ENCODE measurements around the gene GRHPR.

GRCh38 chr9:37485389-37486255 lies 63.1 kb downstream of the GRHPR start, which contains the start of gene POLR1E:
- TF ChIP-seq, protein P1, sequence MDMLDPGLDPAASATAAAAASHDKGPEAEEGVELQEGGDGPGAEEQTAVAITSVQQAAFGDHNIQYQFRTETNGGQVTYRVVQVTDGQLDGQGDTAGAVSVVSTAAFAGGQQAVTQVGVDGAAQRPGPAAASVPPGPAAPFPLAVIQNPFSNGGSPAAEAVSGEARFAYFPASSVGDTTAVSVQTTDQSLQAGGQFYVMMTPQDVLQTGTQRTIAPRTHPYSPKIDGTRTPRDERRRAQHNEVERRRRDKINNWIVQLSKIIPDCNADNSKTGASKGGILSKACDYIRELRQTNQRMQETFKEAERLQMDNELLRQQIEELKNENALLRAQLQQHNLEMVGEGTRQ (CRISPR knock-in tag; IDR thresholded peaks at IDR 0.05): peak; percentile 84
- TF ChIP-seq, protein P2, sequence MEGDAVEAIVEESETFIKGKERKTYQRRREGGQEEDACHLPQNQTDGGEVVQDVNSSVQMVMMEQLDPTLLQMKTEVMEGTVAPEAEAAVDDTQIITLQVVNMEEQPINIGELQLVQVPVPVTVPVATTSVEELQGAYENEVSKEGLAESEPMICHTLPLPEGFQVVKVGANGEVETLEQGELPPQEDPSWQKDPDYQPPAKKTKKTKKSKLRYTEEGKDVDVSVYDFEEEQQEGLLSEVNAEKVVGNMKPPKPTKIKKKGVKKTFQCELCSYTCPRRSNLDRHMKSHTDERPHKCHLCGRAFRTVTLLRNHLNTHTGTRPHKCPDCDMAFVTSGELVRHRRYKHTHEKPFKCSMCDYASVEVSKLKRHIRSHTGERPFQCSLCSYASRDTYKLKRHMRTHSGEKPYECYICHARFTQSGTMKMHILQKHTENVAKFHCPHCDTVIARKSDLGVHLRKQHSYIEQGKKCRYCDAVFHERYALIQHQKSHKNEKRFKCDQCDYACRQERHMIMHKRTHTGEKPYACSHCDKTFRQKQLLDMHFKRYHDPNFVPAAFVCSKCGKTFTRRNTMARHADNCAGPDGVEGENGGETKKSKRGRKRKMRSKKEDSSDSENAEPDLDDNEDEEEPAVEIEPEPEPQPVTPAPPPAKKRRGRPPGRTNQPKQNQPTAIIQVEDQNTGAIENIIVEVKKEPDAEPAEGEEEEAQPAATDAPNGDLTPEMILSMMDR (IDR thresholded peaks at IDR 0.05): no peak
- no peak for TF ChIP-seq E2F4 (CRISPR knock-in tag; IDR thresholded peaks at IDR 0.05; ENCODE audit: borderline replicate concordance, low read depth)

Data from WTC11 (cell line).